BE2C (cell line): Measurements from ENCODE around the gene SEH1L.

Experiments used
- DNase-seq: peaks from one replicate; pipeline ENCODE4 v3.0.0-alpha.2; 2020
- H3K27me3 ChIP-seq: fragments of 250-450 bp; sonication (Bioruptor Pico); 2 replicates; pipeline ENCODE4 v1.5.1; 2020; ENCODE audit warnings: mild to moderate bottlenecking
- H3K36me3 ChIP-seq: fragments of 250-450 bp; sonication (Bioruptor Pico); 2 replicates; pipeline ENCODE4 v1.5.1; 2020; ENCODE audit warnings: mild to moderate bottlenecking
- H3K4me1 ChIP-seq: fragments of 250-450 bp; sonication (Bioruptor Pico); 2 replicates; pipeline ENCODE4 v1.5.1; 2020
- H3K4me3 ChIP-seq: 2 replicates; pipeline ENCODE4 v1.5.1; 2011; ENCODE audit warnings: low read depth, low read length
- H3K9me3 ChIP-seq: fragments of 250-450 bp; sonication (Bioruptor Pico); 2 replicates; pipeline ENCODE4 v1.5.1; 2020
- CTCF ChIP-seq: IDR thresholded peaks from 2 replicates; pipeline ENCODE4 v1.5.1; 2012; ENCODE audit warnings: mild to moderate bottlenecking, low read depth, low read length

SEH1L gene

GRCh38 chr18:12928206-12928605 is 19.6 kb upstream of the SEH1L start:
- no peak overlapping the region for H3K4me3 ChIP-seq
- TF ChIP-seq CTCF: no peak
- no peaks in the 10 kb centered on the region for H3K4me1 ChIP-seq
- H3K27me3 ChIP-seq: no peaks in the 10 kb centered on the region
- H3K36me3 ChIP-seq: no peaks in the 10 kb centered on the region
- no peaks in the 10 kb centered on the region for H3K9me3 ChIP-seq
- no peak for DNase-seq

- no peaks in the 10 kb centered on the region for H3K27me3 ChIP-seq
- no peak for DNase-seq
- H3K4me3 ChIP-seq: no peak overlapping the region
- no peaks in the 10 kb centered on the region for H3K9me3 ChIP-seq
- no peak for TF ChIP-seq CTCF
- no peaks in the 10 kb centered on the region for H3K4me1 ChIP-seq
- no peaks in the 10 kb centered on the region for H3K36me3 ChIP-seq
These were observed 19.2 kb upstream of the SEH1L start for GRCh38 chr18:12928641-12929040.

- Histone ChIP-seq H3K27me3 (no peaks in the 10 kb centered on the region), H3K4me1 (no peaks in the 10 kb centered on the region)
These were observed 18.2 kb upstream of the SEH1L start for GRCh38 chr18:12929477-12930083.

GRCh38 chr18:12930376-12930775 is 17.4 kb upstream of the SEH1L start:
- DNase-seq: no peak
- no peaks in the 10 kb centered on the region for H3K9me3 ChIP-seq
- H3K4me3 ChIP-seq: no peak overlapping the region
- no peak for TF ChIP-seq CTCF
- H3K36me3 ChIP-seq: no peaks in the 10 kb centered on the region
- H3K27me3 ChIP-seq: no peaks in the 10 kb centered on the region
- no peaks in the 10 kb centered on the region for H3K4me1 ChIP-seq

More at GRCh38 chr18:12929477-12930083, 18.2 kb upstream of the SEH1L start:
- no peak for TF ChIP-seq CTCF
- no peak for DNase-seq
- Histone ChIP-seq H3K4me3 (no peak overlapping the region), H3K9me3 (no peaks in the 10 kb centered on the region), H3K36me3 (no peaks in the 10 kb centered on the region)

GRCh38 chr18:12930908-12931307 is 16.9 kb upstream of the SEH1L start:
- Histone ChIP-seq H3K36me3 (no peaks in the 10 kb centered on the region), H3K4me3 (no peak overlapping the region), H3K4me1 (no peaks in the 10 kb centered on the region), H3K9me3 (no peaks in the 10 kb centered on the region), H3K27me3 (no peaks in the 10 kb centered on the region)
- TF ChIP-seq CTCF: no peak
- no peak for DNase-seq

- Histone ChIP-seq H3K27me3 (no peaks in the 10 kb centered on the region), H3K4me1 (no peaks in the 10 kb centered on the region), H3K4me3 (no peak overlapping the region), H3K9me3 (no peaks in the 10 kb centered on the region), H3K36me3 (no peaks in the 10 kb centered on the region)
- no peak for DNase-seq
- TF ChIP-seq CTCF: no peak
These were observed 14.5 kb upstream of the SEH1L start for GRCh38 chr18:12933327-12933726.
